M059J (cell line): ENCODE measurements around the gene BARX1. TPM values are rescaled to one million over a fixed set of nuclear protein-coding genes. Genes with fewer than 3 reads are reported as not detected.
A peak's percentile ranks its signal among the peaks of the same experiment; 100 is the strongest.
"Not testable (repeated sequence)": the region's sequence is repeated elsewhere in the genome, so short reads cannot be mapped to it uniquely, and the experiment has no call there.

Experiments used
- DNase-seq: peaks from one replicate; pipeline ENCODE4 v3.0.0-alpha.2; 2012; ENCODE audit warnings: low read depth
- total RNA-seq: library from RNA; depleted of rRNA; stranded (reverse); fragments of >200 nt; shearing (Covaris generic); gene quantifications from 2 replicates; pipeline ENCODE4 v1.2.3, GENCODE V29; 2014

The BARX1 gene
- total RNA-seq, 1 experiment from 2014 or later: 0.69 TPM

DNA sequence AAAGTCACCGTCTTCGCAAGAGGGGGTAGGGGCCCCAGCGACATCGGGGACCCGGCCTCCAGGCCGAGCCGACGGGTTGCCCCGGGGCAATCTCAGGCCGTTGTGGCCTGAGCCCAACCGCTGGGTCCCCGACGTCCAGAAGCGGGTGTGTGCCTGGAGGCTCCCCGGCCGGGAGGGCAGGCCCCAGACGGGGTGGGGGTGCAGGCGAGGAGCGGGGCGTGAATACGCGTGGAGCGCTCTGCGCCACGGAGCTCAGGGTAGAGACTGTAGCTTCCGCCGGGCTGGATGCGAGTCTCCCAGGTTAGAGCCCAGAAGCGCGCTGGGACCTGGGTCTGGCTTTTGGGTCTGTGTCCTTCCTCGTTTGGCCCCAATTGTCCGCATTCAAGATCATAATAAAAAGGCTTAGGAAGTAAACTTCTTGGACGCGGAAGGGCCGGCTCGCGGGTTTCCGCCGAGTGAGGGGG, 3.5 kb downstream of the BARX1 start:
- no peak for DNase-seq

DNA sequence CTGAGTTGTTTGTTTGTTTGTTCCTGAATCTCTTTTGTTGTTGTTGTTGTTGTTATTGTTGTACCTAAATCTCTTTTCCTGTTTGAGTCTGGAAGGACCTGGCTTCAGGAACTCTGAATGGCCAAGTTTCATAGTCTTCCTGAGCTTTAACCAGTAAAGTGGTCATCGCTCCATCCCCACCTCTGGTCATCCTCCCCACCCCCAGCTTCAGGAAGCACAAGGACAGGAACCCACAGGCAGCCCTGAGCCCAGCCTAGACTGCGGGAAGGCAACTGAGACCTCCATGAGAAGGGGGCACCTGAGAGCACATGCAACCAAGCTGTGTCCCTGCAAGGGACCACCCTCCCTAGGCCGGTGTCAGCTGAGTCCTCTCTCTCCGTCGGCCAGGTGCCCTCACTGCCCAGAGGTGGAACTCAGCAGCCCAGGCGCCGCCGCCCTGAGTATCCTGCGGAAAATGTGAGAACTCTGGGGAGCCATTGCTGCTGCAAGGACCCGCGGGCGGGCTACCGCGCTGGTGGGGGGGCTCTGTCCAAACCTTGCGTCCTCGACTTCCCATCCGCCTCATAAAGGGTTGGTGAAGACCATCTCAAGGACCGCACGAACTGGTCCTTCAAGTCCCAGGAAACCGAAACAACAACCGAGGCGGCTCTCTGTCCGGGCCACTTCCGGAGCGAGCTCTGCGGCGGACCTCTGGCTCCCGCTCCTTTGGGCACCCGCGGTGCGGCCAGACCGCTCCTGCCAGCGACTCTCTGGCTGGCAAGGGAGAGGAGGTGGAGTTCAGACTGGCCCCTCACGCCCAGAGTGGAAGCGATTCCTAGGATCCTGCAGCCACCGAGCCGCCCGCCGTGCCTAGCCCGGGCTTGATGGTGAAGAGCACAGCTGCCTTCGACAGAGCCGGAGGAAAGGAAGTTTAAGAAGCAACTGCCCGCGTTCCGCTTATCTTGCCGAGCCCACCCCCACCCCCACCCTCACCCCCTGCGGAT, 4.2 kb downstream of the BARX1 start:
- peak; percentile 64 for DNase-seq

- DNase-seq: peak; percentile 71
Observed at GRCh38 chr9:93949694-93950449, 5.3 kb downstream of the BARX1 start.

GRCh38 chr9:93949073-93949693, 6.0 kb downstream of the BARX1 start:
- no peak for DNase-seq

DNA sequence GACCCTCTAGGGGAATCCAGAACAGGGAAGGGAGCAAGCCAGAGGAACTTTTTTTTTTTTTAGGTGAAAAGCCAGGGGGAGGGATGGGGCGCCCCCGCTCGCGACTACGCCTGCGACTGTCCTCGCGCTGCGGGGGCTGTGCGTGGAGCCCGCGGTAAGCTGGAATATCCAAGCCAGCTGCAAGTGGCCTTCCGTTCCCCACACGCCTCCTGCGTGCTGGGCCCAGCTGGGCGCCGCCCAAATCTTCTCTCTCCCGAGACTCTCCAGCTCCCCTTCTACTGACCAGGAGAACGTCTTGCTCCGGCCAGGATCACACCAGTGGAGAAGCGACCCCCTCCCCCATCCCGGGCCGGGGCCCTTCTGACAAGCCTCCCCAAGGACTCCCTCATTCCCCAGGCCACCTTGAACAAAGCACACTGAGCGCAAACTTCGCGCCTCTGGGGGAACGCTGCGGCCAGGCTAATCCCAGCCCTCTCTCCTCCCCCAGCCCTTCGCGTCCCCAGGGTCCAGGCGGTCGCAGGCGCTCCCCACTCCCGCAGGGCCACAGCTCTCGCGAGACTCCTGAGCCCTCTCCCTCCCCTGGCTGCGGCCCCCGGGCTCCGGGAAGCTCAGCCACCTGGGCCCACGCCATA, 6.6 kb downstream of the BARX1 start:
- no peak for DNase-seq

DNA sequence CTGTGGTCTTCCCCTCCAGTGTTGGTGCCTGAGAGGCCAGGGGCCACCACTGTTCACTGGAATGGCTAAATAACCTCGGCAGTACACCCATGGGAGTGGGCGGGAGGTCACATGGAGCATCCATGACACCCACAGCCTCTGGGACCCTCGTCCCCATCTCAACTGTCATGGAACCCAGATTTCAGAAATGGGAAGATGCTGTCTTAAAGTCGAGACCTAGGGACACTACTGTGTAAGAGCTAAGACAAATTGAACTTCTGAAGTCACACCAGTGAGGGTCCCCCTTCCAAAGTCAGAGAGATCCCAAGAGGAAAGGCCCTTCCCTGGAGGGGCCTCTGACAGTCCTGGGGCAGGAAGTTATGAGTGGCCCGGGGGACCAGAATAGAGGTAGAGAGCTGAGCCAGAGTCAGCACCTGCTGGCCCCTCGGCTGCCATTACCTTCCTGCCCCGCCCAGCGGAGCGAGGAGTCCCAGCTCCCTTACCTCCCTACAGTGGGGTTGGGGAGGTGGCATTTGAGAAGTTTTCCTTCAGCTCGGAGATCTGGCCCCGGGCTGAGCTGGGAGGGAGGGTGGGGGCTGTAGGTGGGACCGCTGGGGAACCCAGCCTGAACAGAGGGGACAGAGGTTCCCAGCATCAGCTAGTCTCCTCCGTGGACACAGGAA, 7.6 kb downstream of the BARX1 start:
- DNase-seq: no peak

DNA sequence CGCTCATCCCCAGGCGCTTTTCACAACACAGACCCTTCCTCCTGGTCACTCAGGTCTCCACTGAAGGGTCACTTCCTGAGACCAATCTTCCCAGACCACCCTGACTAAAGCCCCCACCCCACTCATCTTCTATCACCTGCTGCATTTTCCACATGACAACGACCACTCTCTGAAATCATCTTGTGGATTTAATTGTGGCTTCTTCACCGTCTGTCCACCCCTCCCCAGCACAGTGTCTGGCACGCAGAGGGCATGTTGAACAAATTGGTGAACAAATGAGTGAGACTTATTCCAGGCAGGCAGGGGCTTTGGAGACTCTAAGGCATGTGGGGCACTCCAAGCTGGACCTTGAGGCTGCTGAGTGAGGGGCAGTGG, 8.8 kb downstream of the BARX1 start:
- no peak for DNase-seq

- DNase-seq: no peak
Observed at GRCh38 chr9:93945400-93946337, 9.5 kb downstream of the BARX1 start.

- no peak for DNase-seq
Observed at GRCh38 chr9:93944011-93944410, 11.1 kb downstream of the BARX1 start.

DNA sequence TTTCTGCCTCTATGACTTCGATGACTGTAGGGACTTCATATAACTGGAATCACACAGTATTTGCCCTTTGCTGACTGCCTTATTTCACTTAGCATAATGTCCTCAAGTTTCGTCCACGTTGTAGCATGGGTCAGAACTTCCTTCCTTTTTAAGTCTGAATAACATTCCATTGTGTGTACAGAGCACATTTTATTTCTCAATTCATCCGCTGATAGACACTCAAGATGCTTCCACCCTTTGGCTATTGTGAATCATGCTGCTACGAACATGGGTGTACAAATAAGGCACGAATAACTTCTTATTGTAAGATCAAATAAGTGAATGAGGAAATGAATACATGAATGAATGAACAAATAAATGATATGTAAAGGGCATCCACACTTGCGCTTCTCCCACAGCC, 13.0 kb downstream of the BARX1 start:
- DNase-seq: no peak

- DNase-seq: no peak
Observed at GRCh38 chr9:93941493-93941892, 13.7 kb downstream of the BARX1 start.

DNA sequence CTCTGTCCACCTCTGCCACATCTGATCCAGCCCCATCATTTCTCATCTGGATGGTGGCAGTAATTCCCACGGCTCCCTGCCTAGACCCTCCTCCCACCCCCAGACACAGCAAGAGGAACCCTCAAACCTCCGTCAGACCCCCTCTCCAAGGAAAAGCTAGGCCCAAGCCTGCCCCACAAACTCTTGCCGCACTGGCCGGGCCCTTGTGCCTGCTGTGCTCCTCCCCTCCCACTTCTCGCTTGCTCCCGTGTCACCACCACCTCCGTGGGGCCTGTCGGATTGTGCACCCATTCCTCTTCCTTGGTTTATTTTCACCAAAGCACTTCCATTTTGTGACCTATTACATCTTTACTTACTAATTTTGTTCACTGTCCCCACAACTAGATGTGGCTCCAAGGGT, 14.2 kb downstream of the BARX1 start:
- no peak for DNase-seq

- DNase-seq: not testable (repeated sequence)
Observed at GRCh38 chr9:93939589-93939988, 15.6 kb downstream of the BARX1 start.

GRCh38 chr9:93937193-93937592, 18.0 kb downstream of the BARX1 start:
- DNase-seq: no peak

- DNase-seq: no peak
Observed at GRCh38 chr9:93931905-93932304, 23.2 kb downstream of the BARX1 start.

DNA sequence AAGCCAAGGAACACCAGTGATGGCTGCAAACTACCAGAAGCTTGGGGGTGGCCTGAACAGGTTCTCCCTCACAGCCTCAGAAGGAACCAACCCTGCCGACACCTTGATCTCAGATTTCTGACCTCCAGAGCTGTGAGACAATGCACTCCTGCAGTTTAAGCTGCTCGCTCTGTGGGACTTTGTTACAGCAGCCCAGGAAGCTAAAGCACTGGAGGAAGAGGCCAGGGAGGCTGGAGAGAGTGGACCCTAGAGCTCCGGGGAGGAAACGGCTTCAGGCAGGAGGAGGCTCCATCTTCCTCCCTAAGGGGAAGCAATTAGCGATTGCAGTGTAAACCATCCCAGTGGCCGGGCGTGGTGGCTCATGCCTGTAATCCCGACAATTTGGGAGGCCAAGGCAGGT, 25.1 kb downstream of the BARX1 start:
- no peak for DNase-seq

GRCh38 chr9:93929231-93929630, 25.9 kb downstream of the BARX1 start:
- no peak for DNase-seq

GRCh38 chr9:93922535-93922934, 32.6 kb downstream of the BARX1 start:
- DNase-seq: no peak

DNA sequence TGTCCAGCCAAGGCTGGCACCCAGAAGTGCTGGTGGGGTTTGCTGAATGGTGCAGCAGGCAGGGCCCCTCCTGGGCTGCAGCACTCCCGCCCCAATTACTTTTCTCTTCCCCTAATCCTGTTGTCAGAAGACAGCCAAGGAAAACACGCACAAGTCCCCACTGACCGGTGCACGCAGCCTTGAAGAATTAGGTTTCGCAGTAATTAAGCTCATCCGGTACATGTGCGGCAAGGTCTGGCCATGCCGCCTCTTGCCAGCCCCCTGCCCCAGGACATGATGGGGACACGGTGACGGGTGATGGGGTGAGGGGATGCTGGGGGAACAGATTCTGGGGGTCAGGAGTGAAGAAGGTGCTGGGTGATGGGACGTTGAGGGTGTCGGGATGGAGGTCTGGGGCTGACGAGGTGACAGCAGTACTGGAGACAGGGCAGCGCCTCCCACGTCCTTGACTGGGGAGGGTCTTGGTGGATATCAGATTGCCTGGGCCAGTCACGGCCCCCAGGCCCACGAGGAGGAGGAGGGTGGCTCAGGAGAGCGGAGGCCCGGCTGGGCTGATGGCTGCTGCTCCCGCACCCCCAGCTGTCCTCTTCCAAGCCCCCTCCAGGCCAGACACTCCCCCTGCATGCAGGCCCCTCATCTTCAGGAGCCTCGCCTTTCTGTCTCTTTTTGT, 34.9 kb downstream of the BARX1 start:
- no peak for DNase-seq

DNA sequence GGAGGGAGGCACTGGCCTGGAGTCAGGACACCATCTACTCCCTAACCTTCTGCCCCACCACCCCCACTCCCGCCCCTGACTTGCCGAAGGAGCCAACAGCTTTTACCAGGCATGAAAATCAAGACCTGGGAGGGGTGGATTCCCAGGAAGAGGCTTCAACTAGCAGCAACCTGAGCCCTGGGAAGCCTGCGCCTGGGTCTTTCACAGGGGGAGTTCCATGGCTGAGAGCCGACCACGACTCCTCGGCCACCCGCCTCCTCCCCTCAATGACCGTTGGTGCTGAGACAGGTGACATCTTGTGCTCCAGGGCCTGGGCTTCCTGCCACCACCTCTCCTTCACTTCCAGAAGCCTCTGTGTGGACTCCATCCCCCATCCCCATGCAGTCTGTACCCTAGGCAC, 37.1 kb downstream of the BARX1 start:
- no peak for DNase-seq
